ENCODE data around the gene TRMT61A.
A peak's percentile ranks its signal among the peaks of the same experiment; 100 is the strongest.

TRMT61A gene

GRCh38 chr14:103548463-103549351 lies 19.7 kb downstream of the TRMT61A start:
- no peak for DNase-seq

GRCh38 chr14:103549361-103550311 lies 20.6 kb downstream of the TRMT61A start:
- no peak for DNase-seq

GRCh38 chr14:103550451-103551337 lies 21.7 kb downstream of the TRMT61A start:
- no peak for DNase-seq

DNA sequence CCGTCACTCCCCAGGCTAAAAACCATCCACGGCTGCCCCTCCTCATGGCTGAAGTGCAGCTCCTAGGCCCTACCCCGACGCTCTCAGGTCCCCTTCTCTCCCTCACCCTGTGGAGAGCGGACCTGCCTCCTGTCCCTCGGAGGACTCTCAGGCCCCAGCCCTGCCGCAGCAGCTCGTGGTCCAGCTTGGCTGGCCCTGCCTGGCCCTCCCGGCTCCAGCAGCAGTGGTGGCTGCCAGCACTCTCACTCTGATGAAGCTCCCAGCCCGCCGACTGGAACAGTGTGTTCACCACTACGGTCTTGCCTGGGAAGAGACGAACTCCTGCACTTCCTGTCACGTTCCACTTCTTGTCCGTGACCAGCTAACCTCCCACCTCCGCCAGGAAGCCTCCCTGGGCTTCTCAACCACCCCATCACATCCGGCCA lies 22.4 kb downstream of the TRMT61A start:
- DNase-seq: no peak

DNA sequence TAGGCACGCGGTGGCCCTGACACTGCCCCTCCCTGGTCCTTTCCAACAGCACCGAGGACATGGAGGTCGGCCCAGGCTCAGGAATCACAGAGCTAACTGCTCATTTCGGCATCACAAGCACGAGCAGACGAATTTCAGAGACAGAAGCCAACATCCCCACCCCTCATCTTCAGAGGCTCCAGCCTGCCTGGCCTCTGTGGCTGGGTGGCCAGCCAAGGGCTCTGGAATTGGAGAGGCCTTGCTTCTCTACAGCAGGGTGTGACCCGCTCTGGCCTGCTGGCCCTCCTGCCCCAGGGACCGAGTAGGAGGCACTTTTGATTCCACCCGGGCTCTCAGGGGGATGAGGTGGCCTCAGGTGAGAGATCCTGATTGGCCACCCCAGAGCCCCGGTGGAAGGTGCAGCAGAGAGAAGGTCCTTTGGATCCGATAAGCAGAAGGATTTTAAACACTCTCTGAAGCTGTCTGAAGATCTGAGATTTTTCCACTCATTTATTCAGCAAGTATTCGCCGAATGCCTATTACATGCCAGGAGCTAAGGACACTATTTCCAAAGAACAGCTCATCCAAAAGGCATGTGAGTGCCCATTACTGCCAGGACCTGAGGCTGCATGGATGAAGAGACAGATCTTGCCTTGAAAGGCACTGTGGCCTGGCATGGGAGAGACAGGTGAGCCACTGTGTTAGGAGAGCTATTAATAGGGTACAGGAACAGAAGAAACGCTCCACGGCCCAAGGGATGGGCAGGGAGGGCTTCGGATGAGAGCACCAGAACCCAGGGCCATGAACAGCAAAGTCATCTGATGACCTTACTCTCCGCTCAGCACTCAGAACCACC lies 23.2 kb downstream of the TRMT61A start:
- peak; percentile 64 for DNase-seq

- no peak for DNase-seq
Measured at GRCh38 chr14:103552846-103553210, 23.8 kb downstream of the TRMT61A start.

DNA sequence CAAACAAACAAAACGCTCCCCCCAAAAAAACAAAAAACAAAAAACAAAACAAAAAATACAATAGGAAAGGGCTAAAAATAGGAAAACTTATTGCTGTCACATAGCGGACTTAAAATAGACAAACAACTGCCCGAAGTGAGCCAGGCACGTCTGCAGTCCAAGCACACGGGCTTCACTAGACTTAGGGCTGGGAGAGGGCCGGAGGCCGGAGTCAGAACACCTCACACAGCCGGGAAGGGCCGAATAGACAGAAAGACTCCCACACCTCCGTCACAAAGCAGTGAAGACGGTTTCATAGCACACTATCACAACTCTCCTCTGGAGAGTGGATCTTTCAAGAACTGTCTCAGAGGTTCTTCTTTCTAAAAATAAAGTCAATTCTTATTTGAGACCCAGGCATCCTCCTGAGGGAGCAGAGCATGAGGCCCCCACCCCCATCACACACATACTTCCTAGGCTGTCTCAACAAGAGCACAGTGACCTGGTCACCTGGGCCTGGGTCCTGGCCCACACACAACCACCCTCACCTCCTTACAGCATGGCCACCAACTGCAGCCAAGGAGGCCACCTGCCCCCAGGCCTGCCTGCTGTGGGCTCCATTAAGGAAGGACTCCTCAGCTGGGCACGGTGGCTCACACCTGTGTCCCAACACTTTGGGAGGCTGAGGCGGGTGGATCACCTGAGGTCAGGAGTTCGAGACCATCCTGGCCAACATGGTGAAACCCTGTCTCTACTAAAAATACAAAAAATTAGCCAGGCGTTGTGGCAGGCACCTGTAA lies 26.8 kb downstream of the TRMT61A start:
- DNase-seq: no peak

DNA sequence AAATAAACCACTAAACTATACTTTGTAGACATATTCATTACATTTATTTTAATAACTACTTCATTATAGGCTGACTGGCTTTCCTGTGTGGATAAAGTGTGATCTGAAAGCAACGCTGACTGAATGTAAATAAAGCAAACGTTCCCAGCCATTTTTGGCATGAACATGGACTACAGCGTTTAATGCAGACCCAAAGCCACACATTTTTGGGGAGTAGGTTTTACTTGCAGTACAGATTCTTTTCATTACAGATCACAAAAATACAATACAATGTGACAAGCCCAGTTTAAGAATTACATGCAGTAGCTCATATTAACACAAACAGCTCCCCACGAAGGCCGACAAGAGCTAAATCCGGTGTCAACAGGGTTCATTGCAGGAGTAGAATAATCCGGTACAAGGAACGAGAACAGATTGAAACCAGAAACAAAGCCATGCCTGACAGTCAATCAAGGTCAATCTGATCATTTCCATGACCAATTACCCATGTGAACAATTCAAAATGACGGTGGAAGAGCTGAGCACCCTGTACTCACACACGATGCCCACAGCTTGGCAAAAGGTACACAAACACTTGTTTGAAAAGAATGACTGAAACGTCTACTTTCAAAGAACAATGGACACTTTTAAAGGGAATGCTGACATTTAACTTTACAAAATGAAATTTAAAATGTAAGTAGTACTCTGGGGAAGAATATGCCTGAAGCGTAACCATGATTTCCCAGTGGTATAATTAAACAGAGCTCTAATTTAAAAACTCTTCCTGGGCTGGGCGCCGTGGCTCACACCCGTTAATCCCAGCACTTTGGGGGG lies 28.2 kb downstream of the TRMT61A start:
- DNase-seq: no peak

DNA sequence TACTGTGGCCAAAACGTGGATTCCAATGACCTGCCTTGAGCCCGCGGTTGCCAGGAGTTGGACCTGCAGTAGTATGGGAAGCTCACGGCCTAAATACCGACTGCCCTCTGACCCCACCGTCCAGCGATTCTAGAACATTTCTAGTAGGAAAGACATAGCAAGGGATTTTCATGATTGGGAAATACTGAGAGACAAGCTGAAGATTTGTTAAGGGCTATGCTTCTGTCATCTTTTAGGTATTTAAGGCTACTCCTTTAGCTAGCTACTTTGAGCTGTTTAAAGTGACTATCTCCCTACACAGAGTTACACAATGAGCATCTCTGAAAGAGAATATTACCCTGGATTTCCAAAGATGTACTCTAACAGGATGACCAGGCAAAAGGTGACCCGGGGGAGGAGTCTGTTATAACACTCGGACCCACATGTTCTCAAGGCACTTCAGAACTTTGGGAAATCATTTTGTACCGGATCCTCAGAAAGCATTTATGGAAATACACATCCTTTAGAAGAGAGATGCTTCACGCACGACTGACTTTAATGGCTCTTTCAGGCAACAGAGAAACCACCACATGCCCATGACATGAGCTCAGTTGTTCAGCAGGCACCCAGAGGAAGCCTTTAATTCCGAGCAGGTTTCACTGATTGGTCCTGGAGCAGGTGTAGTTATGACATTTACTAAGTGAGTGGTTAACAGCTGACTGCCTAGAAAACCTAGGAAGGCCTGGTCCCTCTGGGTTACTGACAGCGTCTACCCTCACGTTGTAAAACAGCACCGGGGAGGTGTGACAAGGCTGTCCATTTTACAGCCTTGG lies 29.3 kb downstream of the TRMT61A start:
- peak; percentile 47 for DNase-seq

GRCh38 chr14:103559766-103560165 lies 30.8 kb downstream of the TRMT61A start:
- no peak for DNase-seq

- DNase-seq: no peak
Measured at GRCh38 chr14:103560691-103561090, 31.7 kb downstream of the TRMT61A start.

DNA sequence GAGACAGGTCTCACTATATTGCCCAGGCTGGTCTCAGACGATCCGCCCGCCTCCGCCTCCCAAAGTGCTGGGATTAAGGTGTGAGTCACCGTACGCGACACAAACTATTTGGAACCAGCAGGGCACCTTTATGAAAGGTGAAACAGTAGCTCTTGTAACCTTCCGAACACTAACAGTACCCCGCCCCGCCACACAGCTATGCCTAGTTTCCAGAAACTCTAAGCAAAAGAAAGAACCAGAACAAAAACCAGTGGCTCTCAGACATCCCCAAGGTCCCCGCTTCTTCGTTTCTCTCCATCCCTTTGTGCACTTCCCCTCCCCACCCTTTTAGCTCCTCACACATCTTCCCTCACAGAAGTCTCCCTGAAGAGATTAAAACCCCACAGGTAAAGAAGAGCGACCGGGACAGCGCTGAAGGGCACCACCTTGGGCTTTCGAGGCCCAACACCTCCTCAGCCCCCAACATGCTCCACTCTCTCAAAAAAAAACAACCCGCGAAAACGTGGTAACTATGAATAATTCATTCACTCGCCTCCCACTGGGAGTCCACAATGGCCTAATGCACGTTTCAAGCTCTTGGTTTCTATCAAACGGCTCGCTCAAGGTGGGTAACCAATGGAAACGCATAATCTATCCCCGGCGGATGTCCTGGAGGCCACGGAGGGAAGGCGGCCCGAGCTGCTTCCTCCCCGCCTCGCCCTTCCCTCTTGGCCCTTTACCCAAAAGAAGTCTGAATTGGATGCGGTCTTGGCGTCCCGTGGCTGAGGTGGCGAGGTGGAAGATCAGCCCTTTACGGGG lies 32.6 kb downstream of the TRMT61A start:
- peak; percentile 57 for DNase-seq

GRCh38 chr14:103562179-103562428 lies 33.1 kb downstream of the TRMT61A start:
- peak; percentile 55 for DNase-seq

DNA sequence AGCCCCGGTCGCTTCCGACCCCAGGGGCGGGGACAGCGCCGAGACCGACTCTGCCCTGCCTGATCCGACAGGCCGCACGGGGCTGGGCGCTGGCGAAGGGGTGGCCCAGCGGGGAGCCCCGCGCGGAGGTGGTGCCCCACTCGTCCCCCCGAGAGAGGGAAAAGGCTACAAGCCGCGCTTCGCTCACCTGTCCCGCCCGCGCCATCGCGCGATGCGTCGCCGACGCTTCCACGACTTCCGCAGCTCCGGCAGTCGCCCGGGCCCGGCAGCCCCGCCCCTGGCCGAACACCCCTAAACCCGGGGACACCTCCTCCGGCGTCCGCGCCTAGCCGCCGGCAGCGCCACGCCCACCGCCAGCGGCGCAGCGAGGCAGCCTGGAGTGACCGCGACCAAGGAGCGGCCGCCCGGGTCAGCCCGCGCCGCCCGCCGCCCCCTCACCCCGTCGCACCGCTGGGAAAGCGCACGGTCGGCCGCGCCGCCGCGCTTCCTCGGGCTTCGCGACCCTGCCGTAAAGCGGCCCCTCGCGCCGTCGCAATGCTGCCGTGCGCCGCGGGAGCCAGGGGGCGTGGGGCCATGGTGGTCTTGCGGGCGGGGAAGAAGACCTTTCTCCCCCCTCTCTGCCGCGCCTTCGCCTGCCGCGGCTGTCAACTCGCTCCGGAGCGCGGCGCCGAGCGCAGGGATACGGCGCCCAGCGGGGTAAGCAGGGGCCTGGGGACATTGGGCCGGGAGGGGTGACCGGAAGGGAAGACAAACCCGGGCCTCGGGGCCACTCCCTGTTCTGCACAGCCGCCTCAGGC lies 33.6 kb downstream of the TRMT61A start, which contains the start of the genes BAG5 and COA8:
TSS of gene BAG5 (minus strand) at position 229 of the 797 bp plus-strand sequence. CDS start 1,493 bp downstream, outside the sequence.
TSS of gene COA8 (plus strand) at position 532 of the 797 bp plus-strand sequence. CDS start at position 574, 42 bp downstream.
- DNase-seq: peak; percentile 81

DNA sequence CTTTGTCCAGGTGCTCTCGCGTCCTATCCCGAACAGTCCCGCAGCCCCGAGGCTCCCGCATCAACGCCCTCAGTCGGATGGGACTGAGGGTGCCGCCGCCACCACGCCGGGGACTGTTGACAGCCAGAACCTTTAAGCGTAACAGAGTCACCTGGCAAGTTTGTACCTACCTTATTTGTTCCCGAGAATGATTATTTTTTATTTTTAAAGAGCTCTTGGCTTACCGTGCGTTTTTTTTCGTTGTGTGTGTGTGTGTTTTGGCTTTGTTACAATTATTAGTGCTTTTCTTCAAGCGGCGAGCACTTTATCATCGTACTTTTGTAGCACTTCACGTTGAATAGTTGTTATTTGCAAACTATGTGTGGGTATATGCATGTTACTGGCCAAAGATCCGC lies 34.2 kb downstream of the TRMT61A start:
- no peak for DNase-seq

- DNase-seq: no peak
Measured at GRCh38 chr14:103563844-103564505, 35.0 kb downstream of the TRMT61A start.

DNA sequence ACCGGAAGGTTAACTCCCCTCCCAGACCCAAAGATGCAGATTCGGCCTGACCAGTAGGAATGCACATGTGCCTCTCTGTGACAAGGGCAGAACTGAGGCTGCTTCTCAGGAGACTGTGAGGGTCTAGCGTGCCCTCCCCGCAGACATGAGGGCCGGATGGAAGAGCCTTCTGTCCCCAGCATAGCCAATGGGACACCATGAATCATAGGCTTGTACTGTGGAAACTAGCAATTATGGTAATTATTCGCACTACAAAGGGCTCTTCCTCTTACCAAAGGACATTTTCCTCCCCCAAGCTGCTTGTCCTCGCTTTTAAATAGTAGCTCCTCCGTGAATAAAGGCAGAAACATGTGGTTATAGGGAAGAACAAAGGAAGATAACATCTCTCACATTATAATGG lies 40.0 kb downstream of the TRMT61A start:
- DNase-seq: no peak

All from EL (cell line).